Measurements from ENCODE around the gene PCBP3.

Gene PCBP3

GRCh38 chr21:45753445-45753844 is 109.9 kb downstream of the PCBP3 start:
- DNase-seq (ENCODE audit: low spot score) = no peak

GRCh38 chr21:45756029-45756428 is 112.5 kb downstream of the PCBP3 start:
- DNase-seq (ENCODE audit: low spot score) = no peak

DNA sequence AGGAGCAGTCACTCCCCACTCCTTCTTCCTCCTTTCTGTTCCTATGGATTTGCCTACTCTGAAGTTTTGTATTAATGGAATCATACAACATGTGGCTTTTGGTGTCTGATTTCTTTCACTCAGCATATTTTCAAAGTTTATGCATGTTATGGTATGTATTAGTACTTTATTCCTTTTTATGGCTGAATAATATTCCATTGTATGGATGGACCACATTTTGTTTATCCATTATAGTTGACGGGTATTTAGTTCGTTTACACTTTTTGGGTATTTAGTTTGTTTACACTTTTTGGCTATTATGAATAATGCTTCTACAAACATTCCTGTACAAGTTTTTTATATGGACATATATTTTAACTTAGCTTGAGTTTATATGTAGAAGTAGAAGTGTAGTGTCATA is 113.1 kb downstream of the PCBP3 start:
- no peak for DNase-seq (ENCODE audit: low spot score)

GRCh38 chr21:45761704-45762103 is 118.2 kb downstream of the PCBP3 start:
- DNase-seq (ENCODE audit: low spot score) = no peak

DNA sequence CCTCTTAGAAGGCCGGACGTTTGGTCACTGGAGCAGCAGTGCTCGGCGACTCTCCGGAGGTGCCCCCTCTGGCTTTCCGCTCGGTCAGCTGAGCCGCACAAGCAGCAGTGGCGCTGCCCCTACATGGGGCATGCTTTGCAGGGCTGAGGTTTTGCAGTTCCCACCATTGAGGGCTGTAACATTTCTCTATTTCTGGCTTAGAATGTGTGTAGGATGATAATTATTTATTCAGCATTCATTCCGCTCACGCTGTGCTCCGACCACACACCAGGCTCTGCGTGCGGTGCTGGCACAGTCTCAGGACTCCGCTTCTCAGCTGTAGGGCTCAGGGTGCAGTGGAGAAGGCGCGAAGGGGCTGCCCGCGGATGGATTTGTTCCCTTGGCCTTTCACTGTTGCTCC is 119.5 kb downstream of the PCBP3 start:
- no peak for DNase-seq (ENCODE audit: low spot score)

DNA sequence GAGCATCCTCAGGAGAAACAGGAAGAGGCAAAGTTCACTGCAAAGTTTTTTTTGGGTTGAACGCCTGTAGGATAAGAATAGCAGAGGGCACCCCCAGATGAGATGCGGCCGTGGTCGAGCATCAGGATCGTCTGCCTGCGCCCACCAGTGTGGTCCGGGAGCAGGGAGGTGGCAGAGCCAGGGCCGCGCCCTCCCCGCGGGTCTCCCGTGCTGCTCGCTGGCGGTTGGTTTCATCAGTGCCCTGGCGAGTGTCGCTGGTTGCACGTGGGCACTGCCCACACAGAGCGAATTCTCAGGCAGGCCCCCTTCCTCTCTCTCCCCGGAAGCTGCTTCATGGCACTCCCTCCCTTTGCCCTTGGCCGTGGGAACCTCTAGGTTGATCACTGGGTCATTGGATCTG is 120.0 kb downstream of the PCBP3 start:
- DNase-seq (ENCODE audit: low spot score) = no peak

GRCh38 chr21:45764792-45765191 is 121.3 kb downstream of the PCBP3 start:
- no peak for DNase-seq (ENCODE audit: low spot score)

DNA sequence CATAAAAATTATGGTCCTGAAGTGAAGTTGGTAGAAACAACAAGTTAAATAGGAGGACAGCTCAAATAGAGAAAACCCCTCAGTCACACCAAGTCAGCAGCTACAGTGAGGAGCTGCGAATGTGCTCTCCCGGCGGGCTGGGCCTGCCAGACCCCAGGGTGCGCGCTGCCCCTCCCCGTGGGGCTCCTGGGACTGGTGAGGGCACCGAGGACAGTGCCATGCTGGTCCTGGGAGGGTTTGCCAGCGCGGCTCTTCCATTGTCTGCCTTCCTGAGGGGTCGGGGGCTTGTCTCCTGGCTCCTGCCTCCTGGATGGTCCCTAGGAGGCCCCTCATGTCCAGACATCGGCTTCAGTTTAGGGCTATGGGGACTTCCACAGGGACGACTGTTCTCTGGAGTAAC is 121.8 kb downstream of the PCBP3 start:
- no peak for DNase-seq (ENCODE audit: low spot score)

GRCh38 chr21:45766055-45766454 is 122.5 kb downstream of the PCBP3 start:
- no peak for DNase-seq (ENCODE audit: low spot score)

GRCh38 chr21:45766501-45766900 is 123.0 kb downstream of the PCBP3 start:
- no peak for DNase-seq (ENCODE audit: low spot score)

- no peak for DNase-seq (ENCODE audit: low spot score)
These were observed 123.8 kb downstream of the PCBP3 start for GRCh38 chr21:45767071-45768006.

DNA sequence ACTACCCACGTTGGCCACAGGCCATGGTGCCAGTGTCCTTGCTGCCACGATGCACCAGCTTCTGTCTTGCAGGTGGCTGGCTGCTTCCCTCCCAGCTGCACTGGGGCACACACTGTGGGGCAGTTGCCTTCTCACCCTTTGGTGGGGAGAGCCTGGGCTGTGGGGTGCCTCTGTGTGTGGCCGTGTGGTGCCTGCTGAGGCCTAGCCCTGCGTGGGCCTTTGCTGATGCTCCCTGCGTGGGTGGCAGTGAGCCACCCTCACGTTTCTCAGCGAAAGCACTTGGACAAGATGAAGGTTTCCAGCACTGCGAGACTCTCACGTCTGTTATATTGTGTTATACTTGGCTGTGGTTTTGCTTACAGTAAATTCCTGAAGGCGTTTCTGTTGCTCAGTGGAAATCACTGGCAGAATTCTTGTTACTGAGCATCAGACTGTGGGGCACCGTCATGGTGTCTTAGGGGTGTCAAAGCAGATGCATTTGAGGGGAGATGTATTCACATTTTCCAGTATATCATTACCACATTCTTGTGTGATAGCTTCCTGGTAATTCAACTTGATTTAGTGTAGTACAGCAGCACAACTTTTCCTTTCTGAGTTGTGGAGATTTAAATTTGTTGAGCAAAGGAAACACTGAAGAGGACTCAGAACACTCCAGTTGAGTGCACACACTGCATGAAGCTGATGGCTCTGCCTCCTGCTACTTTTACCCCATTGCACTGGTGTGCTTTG is 124.7 kb downstream of the PCBP3 start:
- no peak for DNase-seq (ENCODE audit: low spot score)

DNA sequence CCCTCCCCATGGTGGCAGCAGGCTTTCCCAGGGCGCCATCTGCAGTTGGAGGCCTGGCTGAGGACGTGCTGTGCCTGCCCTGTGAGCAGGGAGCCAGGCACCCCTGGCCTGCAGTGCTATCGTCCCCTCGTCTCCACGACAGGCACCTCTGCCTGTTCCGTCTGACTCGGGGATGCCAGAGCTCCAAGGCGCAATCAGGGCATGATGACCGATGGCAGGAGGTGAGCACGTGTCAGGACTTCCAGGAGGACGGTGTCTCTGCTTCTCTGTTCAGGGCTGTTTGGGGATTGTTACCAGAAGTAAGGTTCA is 125.2 kb downstream of the PCBP3 start:
- DNase-seq (ENCODE audit: low spot score) = peak; percentile 3

DNA sequence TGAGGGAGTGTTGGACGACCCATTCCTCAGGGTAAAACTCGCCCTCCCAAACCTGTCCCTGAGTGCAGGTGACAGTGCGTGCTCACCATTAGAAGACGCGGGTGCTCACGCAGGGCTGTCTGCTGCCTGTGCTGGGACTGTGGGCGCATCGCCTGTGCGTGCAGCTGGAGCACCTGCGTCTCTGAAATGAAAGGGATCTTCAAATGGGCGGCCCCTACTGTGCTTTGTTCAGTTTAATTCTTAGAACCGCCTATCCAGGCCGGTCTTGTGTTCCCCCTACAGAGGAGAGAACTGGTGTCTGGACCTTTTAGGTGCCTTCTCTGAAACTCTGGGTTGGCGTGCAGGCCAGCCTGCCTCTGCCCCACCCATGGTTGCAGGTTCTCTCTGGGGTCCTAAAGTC is 125.8 kb downstream of the PCBP3 start:
- DNase-seq (ENCODE audit: low spot score) = no peak

DNA sequence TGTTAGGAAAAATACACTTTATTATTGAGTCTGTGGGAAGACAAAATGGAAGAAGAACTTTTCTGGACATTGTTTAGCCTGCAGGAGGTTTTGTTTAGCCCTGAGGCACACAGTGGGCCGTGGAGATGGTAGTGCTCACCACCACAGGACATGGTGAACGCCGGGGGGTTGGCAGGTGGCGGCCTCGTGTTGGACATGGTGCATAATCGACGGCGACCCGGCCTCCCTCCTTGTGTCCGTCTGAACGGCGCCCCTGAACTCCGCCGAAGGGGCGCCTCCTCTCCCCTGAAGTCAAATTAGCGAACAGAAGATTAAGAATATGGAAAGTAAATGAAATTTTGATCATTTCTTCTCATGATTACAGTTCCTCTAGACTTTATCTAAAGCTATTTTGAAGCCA is 126.4 kb downstream of the PCBP3 start:
- no peak for DNase-seq (ENCODE audit: low spot score)

- no peak for DNase-seq (ENCODE audit: low spot score)
These were observed 128.7 kb downstream of the PCBP3 start for GRCh38 chr21:45772180-45772579.

GRCh38 chr21:45774291-45774690 is 130.8 kb downstream of the PCBP3 start:
- no peak for DNase-seq (ENCODE audit: low spot score)

- DNase-seq (ENCODE audit: low spot score) = no peak
These were observed 133.4 kb downstream of the PCBP3 start for GRCh38 chr21:45776971-45777370.

GRCh38 chr21:45778686-45779085 is 135.2 kb downstream of the PCBP3 start:
- DNase-seq (ENCODE audit: low spot score) = no peak

DNA sequence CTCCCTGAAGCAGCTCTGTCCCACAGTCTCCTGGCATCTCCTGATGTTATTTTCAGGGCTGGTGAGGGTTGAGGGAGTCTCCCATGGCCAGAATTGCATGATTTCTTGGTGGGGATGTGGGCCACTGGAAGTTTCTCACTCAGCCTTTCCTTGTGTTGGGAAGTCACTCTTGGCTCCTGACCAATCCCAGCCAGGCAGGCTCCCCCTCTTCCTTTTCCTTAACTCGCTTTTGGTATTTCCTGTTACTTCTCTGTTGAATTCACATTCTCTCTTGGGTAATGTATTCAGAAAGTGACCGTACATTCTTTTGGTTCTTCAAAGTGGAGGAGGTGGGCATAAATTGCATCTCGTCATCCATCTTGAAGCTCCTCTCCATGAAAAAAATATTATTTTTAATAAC is 135.7 kb downstream of the PCBP3 start:
- DNase-seq (ENCODE audit: low spot score) = no peak

DNA sequence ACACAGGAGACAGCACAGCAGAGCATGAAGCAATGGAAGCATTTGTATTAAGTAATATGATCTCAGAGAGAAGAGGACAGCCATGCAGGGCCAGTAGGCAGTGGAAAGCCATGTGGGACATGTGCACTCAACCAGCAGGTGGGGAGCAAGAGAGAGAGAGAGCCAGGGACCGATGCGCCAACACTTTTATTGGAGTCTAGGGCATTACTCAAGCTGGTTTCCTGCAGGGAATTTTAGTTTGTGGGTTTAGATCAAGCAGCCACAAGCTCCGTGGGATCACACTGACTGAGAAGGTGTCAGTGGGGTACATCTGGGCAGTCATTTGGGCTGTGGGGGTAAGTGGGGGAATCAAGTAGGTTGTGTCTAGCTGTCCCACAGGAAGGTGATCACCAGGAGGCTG is 137.1 kb downstream of the PCBP3 start:
- DNase-seq (ENCODE audit: low spot score) = no peak

- no peak for DNase-seq (ENCODE audit: low spot score)
These were observed 138.2 kb downstream of the PCBP3 start for GRCh38 chr21:45781741-45782140.

GRCh38 chr21:45786660-45787059 is 143.1 kb downstream of the PCBP3 start:
- no peak for DNase-seq (ENCODE audit: low spot score)

GRCh38 chr21:45787371-45787770 is 143.8 kb downstream of the PCBP3 start:
- no peak for DNase-seq (ENCODE audit: low spot score)
